HG03342 (cell line): ENCODE measurements around the gene BRD3.

Source experiments
- ATAC-seq: cut with Tn5 transposase; IDR thresholded peaks from one replicate; pipeline ENCODE4 v1.9.1; 2021; ENCODE audit warnings: mild to moderate bottlenecking, moderate library complexity; ENCODE audit not compliant: unreplicated experiment

The BRD3 gene

GRCh38 chr9:134025606-134026541 lies 42.0 kb downstream of the BRD3 start:
- peak; percentile 29 for ATAC-seq

- ATAC-seq, result peak; percentile 83
Observed at GRCh38 chr9:134024828-134025605, 42.8 kb downstream of the BRD3 start, which contains the start of gene BRD3OS. Gene BRD3OS, plus strand, starts transcription at chr9:134025481. Its CDS starts 1,267 bp downstream, at chr9:134026748.

DNA sequence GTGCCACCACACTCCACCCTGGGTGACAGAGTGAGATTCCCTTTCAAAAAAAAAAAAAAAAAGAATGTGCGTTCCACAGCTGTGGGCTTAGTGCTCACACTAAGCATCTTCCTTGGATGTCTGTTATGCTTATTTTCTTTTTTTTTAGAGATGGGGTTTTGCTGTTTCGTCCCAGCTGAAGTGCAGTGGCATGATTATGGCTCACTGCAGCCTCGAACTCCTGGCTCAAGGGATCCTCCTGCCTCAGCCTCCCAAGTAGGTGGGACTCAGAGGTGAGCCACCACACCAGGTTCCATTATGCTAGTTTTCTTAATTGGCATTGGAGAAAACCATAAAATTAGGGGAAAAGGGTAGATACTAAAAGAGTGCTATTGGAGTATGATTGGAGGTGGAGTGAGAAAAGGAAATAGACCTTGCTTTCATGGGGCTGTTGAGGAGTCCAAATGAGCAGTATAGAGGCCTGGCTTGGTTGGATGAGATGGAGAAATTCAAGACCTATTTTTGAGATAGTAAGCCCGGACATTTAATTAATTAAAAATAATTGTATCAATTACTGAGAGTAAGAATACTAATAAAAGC lies 43.5 kb downstream of the BRD3 start:
- ATAC-seq, result no peak

DNA sequence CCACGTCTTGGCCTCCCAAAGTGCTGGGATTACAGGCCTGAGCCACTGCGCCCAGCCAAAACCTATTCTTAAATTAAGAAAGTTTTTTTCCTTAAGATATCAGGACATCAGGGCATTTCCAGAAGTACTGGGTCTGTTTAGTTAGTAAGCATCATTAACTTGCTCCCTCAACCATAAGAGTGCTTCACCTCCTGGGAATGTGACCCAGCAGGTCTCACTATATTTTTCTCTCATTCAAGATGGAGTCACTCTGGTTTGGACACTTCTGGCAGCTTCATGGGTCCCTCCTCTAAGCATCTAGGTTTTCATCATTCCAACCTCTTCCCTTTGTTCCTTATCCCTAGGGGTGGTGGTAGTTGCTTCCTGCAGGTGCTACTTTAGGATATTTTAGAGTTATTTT lies 52.9 kb downstream of the BRD3 start:
- ATAC-seq, result no peak

DNA sequence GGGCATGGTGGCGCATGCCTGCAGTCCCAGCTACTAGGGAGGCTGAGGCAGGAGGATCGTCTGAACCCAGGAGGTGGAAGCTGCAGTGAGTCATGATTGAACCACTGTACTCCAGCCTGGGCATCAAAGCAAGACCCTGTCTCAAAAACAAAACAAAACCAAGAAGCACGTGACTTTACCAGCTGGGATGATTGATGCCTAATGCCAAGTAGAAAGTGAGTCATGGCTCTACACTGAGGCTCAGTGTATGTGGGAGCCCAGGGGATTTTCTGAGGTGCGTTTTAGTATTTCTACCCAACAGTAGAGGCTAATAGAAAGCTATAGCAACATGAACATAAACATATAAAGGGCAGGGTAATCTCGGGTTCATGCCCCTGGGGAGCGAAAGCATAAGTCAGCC lies 56.4 kb downstream of the BRD3 start:
- no peak for ATAC-seq

DNA sequence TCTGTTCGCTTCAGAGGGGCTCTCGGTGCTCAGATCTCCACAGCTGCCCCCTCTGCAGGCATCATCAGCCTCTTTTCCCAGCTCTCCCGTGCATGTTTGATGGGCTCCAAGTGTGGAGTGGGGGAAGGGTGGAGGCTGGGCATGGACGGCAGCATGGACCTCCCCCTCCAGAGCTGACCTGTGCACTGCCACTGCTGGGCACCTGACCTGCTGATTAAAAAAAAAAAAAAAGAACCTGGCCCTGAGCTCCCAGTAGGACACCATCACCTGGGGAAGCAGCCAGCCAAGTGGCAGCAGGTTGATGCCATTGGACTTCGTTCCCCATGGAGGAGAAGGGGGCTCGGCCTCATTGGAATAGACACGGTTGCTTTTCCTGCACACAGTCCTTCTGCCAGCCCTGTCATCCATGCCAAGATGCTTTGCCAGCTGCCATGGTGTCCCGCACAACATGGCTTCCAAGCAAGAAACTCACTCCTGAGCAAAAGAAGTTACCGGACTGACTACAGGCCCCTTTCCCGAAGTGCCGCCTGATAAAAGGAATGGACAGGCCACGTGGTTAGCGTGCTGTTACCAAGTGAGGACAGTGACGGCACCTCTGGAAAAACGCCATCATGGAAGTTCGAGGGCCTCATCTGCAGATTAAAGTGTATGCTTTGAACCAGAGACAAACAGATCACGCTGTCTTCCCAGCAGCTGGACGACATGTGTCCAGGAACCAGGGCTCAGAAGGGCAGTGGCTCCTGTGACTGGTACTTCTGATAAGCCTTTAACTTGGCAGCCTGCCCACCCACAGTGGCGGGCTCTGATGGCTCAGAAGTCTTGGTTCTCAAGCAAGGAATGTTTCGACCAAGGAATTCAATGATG lies 57.3 kb downstream of the BRD3 start:
- no peak for ATAC-seq

DNA sequence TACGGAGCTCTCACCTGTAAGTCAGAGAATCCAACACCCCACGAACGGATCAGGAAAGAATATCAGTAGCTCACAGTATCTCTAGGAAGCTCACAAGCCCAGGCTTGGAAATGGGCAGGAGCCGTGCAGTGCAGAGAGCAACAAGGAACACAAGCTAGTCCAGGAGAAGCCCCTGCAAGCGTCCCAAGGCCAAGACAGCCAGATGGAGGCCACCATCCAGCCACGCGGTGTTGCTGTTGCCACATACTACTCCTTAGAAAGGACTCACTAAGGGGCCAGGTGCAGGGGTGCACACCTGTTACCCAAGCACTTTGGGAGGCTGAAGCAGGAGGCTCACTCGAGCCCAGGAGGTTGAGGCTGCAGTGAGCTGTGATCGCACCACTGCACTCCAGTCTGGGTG lies 60.3 kb downstream of the BRD3 start:
- ATAC-seq, result no peak

DNA sequence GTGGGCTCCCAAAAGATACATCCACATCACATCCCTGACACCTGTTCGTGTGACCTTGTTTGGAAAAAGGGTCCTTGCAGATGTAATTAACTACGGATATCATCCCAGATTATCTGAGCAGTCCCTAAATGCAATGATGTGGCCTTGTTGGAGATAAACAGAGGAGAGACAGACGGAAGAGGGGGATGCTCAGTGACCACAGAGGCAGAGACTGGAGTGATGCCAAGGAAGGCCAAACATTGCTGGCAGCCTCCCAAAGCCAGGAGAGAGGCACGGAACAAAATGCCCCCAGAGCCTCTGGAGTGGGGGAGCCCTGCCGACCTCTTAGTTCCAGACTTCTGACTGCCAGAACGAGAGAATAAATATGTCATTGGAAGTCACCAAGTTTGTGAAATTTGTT lies 60.7 kb downstream of the BRD3 start:
- no peak for ATAC-seq

GRCh38 chr9:134005381-134005780 lies 62.4 kb downstream of the BRD3 start:
- no peak for ATAC-seq

DNA sequence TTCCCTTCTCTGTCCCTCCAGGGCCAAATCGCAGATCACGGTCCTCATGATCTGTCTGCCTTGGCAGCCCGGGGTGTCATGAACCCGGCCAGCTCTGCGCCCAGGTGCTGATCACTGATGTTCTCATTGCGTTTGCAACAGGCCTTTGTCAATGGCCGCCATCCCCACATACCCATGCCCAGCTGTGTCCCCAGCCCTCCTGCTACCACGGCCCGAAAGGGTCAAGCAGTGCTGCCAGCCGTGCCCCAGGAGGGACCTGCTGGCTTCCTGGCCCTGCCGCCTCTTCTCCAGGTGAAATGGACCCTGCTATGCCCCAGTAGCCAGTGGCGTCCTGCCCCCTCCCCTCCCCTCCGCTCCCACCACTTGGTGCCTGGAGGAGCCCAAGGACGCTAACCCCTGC lies 62.9 kb downstream of the BRD3 start:
- ATAC-seq, result no peak

GRCh38 chr9:134004131-134004873 lies 63.5 kb downstream of the BRD3 start:
- no peak for ATAC-seq

GRCh38 chr9:134003237-134003636 lies 64.6 kb downstream of the BRD3 start:
- no peak for ATAC-seq

GRCh38 chr9:134002796-134003195 lies 65.0 kb downstream of the BRD3 start:
- no peak for ATAC-seq

GRCh38 chr9:133999851-134000265 lies 68.0 kb downstream of the BRD3 start:
- ATAC-seq, result no peak

- ATAC-seq, result no peak
Observed at GRCh38 chr9:133998915-133999595, 68.8 kb downstream of the BRD3 start.

DNA sequence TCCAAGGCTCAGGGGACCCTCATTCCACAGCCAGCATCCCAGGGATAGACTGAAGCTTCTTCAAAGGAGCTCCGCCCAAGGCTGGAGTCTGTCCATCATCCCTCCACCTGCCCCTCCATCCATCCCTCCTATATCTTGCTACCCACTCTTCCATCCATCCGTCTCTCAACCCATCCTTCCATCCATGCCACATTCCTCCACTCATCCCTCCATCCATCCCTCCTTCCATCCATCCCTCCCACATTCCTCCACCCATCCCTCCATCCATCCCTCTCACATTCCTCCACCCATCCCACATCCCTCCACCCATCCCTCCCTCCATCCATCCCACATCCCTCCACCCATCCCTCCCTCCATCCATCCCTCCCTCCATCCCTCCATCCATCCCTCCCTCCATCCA lies 70.2 kb downstream of the BRD3 start:
- ATAC-seq, result no peak

DNA sequence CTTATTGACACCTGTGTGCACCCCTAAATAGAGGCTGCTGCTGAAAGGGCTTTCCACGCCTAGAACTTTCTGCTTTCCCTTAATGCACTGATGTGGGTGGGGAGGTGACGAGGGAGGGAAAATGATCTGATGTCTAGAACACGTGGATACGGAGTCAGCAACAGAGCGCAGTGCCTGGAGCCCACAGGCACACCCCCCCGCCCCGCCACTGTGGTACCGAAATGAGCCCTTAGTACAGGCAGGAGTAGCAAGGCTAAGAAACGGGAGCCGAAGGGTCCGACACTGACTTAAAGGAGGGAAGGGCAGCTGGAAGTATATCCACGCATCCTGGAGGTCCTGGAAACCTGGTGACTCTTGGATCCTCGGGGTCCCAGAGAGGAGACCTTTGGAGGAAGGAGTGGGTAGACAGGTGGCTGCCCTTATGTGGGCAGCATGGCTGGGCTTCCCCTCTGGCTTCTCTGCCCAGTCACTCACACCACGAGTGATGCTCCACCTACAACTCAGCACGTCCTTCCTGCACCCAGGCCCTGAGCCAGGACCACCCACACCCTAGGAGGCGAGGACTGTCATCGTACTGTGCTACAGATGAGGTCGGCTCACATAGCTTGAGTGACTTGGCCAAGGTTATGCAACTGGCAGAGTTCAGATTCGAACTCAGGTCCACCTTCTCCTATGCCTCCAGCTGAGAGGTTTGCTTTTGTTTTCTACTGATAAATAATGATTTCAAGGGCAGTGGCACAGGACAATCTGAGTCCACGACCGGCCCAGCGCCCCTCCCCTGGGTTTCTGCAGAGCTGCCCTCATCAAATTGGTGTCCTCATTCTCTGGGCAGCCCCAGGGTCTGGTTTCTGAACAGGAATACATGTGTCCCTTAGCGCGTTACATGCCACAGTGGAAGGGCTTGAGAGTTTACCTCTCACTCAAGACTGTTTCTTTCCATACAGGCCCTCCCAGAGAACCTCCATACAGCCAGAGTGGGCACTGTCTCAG lies 71.0 kb downstream of the BRD3 start:
- ATAC-seq, result no peak
